ENCODE data around the gene CFAP77.

Gene CFAP77

DNA sequence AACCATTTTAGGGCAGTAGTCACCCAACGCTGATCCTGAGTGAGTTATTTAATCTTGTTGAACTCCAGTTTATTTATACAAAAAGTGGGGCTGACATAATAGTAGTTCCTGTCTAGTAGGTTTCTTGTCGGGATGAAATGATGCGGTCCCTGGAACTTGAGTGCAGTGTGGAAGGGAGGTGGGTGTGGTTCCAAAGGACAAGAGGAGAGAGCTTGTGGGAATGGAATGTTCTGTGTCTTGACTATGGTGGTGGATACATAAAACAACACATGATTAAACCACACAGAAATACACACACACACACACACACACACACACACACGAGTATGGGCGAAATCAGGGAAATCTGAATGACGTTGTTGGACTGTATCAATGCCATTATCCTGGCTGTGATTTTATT, 106.3 kb downstream of the CFAP77 start:
- no peak for TF ChIP-seq CTCF (IDR thresholded peaks at IDR 0.05; ENCODE audit: borderline replicate concordance, insufficient read depth, low read depth, low read length)
- H3K4me3 ChIP-seq (ENCODE audit: low read depth, low read length), result no peak overlapping the region

DNA sequence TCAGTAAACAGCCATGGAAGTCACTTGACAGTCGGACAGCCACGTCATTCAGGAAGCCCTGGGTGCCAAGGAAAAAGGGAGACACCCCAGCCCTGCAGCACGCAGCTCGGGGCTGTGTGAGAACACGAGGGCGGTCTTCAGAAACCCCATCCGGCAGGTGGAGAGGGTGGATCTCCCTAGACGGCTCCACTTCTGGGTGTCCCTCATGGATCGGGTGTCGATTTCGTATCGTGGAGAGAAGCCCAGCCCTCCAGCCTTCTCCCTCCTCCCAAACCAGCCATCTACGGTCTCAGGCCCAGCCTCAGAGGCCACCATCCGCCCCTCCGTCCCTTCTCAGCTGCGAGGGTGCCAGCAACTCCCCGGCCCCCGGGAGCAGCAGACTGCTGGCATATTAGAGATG, 106.9 kb downstream of the CFAP77 start:
- H3K4me3 ChIP-seq (ENCODE audit: low read depth, low read length), result no peak overlapping the region
- TF ChIP-seq CTCF (IDR thresholded peaks at IDR 0.05; ENCODE audit: borderline replicate concordance, insufficient read depth, low read depth, low read length), result no peak

- no peak overlapping the region for H3K4me3 ChIP-seq (ENCODE audit: low read depth, low read length)
- no peak for TF ChIP-seq CTCF (IDR thresholded peaks at IDR 0.05; ENCODE audit: borderline replicate concordance, insufficient read depth, low read depth, low read length)
Observed at GRCh38 chr9:132517815-132518550, 108.0 kb downstream of the CFAP77 start.

- no peak for TF ChIP-seq CTCF (IDR thresholded peaks at IDR 0.05; ENCODE audit: borderline replicate concordance, insufficient read depth, low read depth, low read length)
Observed at GRCh38 chr9:132518626-132519025, 108.6 kb downstream of the CFAP77 start.

GRCh38 chr9:132519033-132519432, 109.0 kb downstream of the CFAP77 start:
- TF ChIP-seq CTCF (IDR thresholded peaks at IDR 0.05; ENCODE audit: borderline replicate concordance, insufficient read depth, low read depth, low read length), result no peak
- H3K4me3 ChIP-seq (ENCODE audit: low read depth, low read length), result no peak overlapping the region

More at GRCh38 chr9:132518626-132519025, 108.6 kb downstream of the CFAP77 start:
- H3K4me3 ChIP-seq (ENCODE audit: low read depth, low read length), result no peak overlapping the region

- H3K4me3 ChIP-seq (ENCODE audit: low read depth, low read length), result no peak overlapping the region
- no peak for TF ChIP-seq CTCF (IDR thresholded peaks at IDR 0.05; ENCODE audit: borderline replicate concordance, insufficient read depth, low read depth, low read length)
Observed at GRCh38 chr9:132520612-132521011, 110.6 kb downstream of the CFAP77 start.

- TF ChIP-seq CTCF (IDR thresholded peaks at IDR 0.05; ENCODE audit: borderline replicate concordance, insufficient read depth, low read depth, low read length), result no peak
- H3K4me3 ChIP-seq (ENCODE audit: low read depth, low read length), result no peak overlapping the region
Observed at GRCh38 chr9:132525308-132526023, 115.5 kb downstream of the CFAP77 start.

Data from GM12875 (cell line).